HepG2 (cell line): ENCODE results near the gene KIF6. TPM values are rescaled to one million over a fixed set of nuclear protein-coding genes. Genes with fewer than 3 reads are reported as not detected.

ENCODE experiments used
- BRF2 ChIP-seq: sonication (generic); formaldehyde crosslinking; IDR thresholded peaks from 2 replicates; pipeline ENCODE4 v1.8.1; 2022; ENCODE audit warnings: mild to moderate bottlenecking, missing genetic modification reagents
- FOXA3 ChIP-seq: IDR thresholded peaks from 2 replicates; pipeline ENCODE4 v1.6.1; 2016; ENCODE audit warnings: missing genetic modification reagents, missing compliant biosample characterization
- JARID2 ChIP-seq: sonication (generic); formaldehyde crosslinking; IDR thresholded peaks from 2 replicates; pipeline ENCODE4 v1.8.1; 2023; ENCODE audit warnings: missing genetic modification reagents, inconsistent platforms; ENCODE audit not compliant: insufficient replicate concordance
- KDM5B ChIP-seq: sonication (generic); formaldehyde crosslinking; IDR thresholded peaks from 2 replicates; pipeline ENCODE4 v1.4.0; 2020; ENCODE audit warnings: missing genetic modification reagents, mild to moderate bottlenecking, borderline replicate concordance
- MIER3 ChIP-seq: IDR thresholded peaks from 2 replicates; pipeline ENCODE4 v1.6.1; 2016; ENCODE audit warnings: missing compliant biosample characterization, borderline replicate concordance
- MTF1 ChIP-seq: sonication (generic); formaldehyde crosslinking; IDR thresholded peaks from 2 replicates; pipeline ENCODE4 v1.5.0; 2020; ENCODE audit warnings: missing genetic modification reagents
- NBN ChIP-seq: fragments of 450-650 bp; conservative IDR thresholded peaks from 2 replicates; pipeline ENCODE4 v1.6.1; 2017
- PAF1 ChIP-seq: IDR thresholded peaks from 2 replicates; pipeline ENCODE4 v1.6.1; 2016; ENCODE audit warnings: missing genetic modification reagents, missing compliant biosample characterization
- PATZ1 ChIP-seq: sonication (generic); formaldehyde crosslinking; IDR thresholded peaks from 2 replicates; pipeline ENCODE4 v1.4.0; 2020; ENCODE audit warnings: missing genetic modification reagents
- REPIN1 ChIP-seq: sonication (generic); formaldehyde crosslinking; IDR thresholded peaks from 2 replicates; pipeline ENCODE4 v1.8.0; 2022; ENCODE audit warnings: missing genetic modification reagents, low read depth, mild to moderate bottlenecking, borderline replicate concordance
- STAT5B ChIP-seq: sonication (generic); formaldehyde crosslinking; IDR thresholded peaks from 2 replicates; pipeline ENCODE4 v1.4.0; 2020; ENCODE audit warnings: missing genetic modification reagents
- THAP11 ChIP-seq: IDR thresholded peaks from 2 replicates; pipeline ENCODE4 v1.6.1; 2016; ENCODE audit warnings: missing biosample characterization, missing genetic modification reagents
- YEATS4 ChIP-seq: sonication (generic); formaldehyde crosslinking; IDR thresholded peaks from 2 replicates; pipeline ENCODE4 v1.4.0; 2020; ENCODE audit warnings: missing genetic modification reagents, borderline replicate concordance
- ZBTB40 ChIP-seq, 2 experiments: fragments of 450-650 bp in 1 of 2; sonication (generic) in 1 of 2; formaldehyde crosslinking in 1 of 2; IDR thresholded peaks; 2 replicates each; pipeline versions ENCODE4 v1.6.1 to v1.8.0; 2016 to 2022; ENCODE audit warnings: antibody characterized with exemption in 1 of 2, mild to moderate bottlenecking in 1 of 2, missing genetic modification reagents in 1 of 2
- ZEB1 ChIP-seq: IDR thresholded peaks from 2 replicates; pipeline ENCODE4 v1.6.1; 2012; ENCODE audit warnings: mild to moderate bottlenecking, low read depth, inconsistent platforms; ENCODE audit not compliant: insufficient replicate concordance
- ZMYM2 ChIP-seq: sonication (generic); formaldehyde crosslinking; IDR thresholded peaks from 2 replicates; pipeline ENCODE4 v1.8.0; 2022; ENCODE audit warnings: mild to moderate bottlenecking, missing genetic modification reagents
- ZNF546 ChIP-seq: sonication (generic); formaldehyde crosslinking; conservative IDR thresholded peaks from 2 replicates; pipeline ENCODE4 v1.8.1; 2023; ENCODE audit warnings: mild to moderate bottlenecking, missing genetic modification reagents
- ZNF569 ChIP-seq: sonication (generic); formaldehyde crosslinking; IDR thresholded peaks from 2 replicates; pipeline ENCODE4 v1.5.0; 2020; ENCODE audit warnings: mild to moderate bottlenecking, missing genetic modification reagents, moderate library complexity, borderline replicate concordance
- ZNF580 ChIP-seq: IDR thresholded peaks from 2 replicates; pipeline ENCODE4 v1.6.1; 2016; ENCODE audit warnings: low read depth, borderline replicate concordance
- polyA plus RNA-seq, 8 experiments: library from polyadenylated mRNA; depleted of rRNA in 3 of 8; stranded (reverse) in 7 of 8; unstranded in 1 of 8; fragments of >200 nt; fragmentation: Illumina TruSeq in 4 of 8; extraction: Trizol in 4 of 8; gene quantifications; 2 replicates each; pipeline versions ENCODE4 v1.2.1 to v1.2.3, GENCODE V29; 2011 to 2016; ENCODE audit warnings: low read depth in 4 of 8, missing spikeins in 1 of 8, mixed read lengths in 1 of 8; ENCODE audit not compliant: insufficient read depth in 1 of 8
- total RNA-seq, 5 experiments: library from RNA; depleted of rRNA; stranded (reverse); fragments of >200 nt; fragmentation: Illumina TruSeq; extraction: Trizol; gene quantifications; 2 replicates each; pipeline ENCODE4 v1.2.3, GENCODE V29; 2016; ENCODE audit warnings: low read depth in 1 of 5

KIF6 gene
- total and polyA plus RNA-seq, 2 of the 13 experiments (the other 11 are each of a cell fraction or from before 2014, with no cell fraction given), result 0.04 to 0.27 TPM

- TF ChIP-seq REPIN1, result no peak
- TF ChIP-seq JARID2 (CRISPR knock-in tag), result no peak
- TF ChIP-seq ZNF569 (CRISPR knock-in tag), result no peak
- TF ChIP-seq PAF1 (CRISPR knock-in tag), result no peak
- TF ChIP-seq STAT5B, result no peak
- no peak for TF ChIP-seq YEATS4 (CRISPR knock-in tag)
- peak; percentile 64; the same call in 1 of the 2 replicates for TF ChIP-seq PATZ1
- TF ChIP-seq ZNF546 (CRISPR knock-in tag), result no peak
- TF ChIP-seq THAP11, result 0 out of 2 replicates have a peak, but pooled peaks have one; percentile 31
- no peak for TF ChIP-seq KDM5B (CRISPR knock-in tag)
- no peak for TF ChIP-seq ZMYM2
- TF ChIP-seq MTF1, result no peak
- TF ChIP-seq ZNF580 (CRISPR knock-in tag), result no peak
- TF ChIP-seq ZBTB40 (IDR thresholded peaks at IDR 0.05), result no peak
- no peak for TF ChIP-seq ZBTB40 (CRISPR knock-in tag; IDR thresholded peaks at IDR 0.05)
- TF ChIP-seq MIER3 (CRISPR knock-in tag), result 0 out of 2 replicates have a peak, but pooled peaks have one; percentile 34
- no peak for TF ChIP-seq NBN
- TF ChIP-seq BRF2 (CRISPR knock-in tag), result no peak
- TF ChIP-seq ZEB1, result no peak
- TF ChIP-seq FOXA3 (CRISPR knock-in tag), result peak; percentile 85
These were observed 427.1 kb downstream of the KIF6 start (continued) for GRCh38 chr6:39298061-39298460.
